ENCODE results near the gene SDF2. TPM values are rescaled to one million over a fixed set of nuclear protein-coding genes. Genes with fewer than 3 reads are reported as not detected.
A peak's percentile ranks its signal among the peaks of the same experiment; 100 is the strongest.
"Not testable (repeated sequence)": the region's sequence is repeated elsewhere in the genome, so short reads cannot be mapped to it uniquely, and the experiment has no call there.

SDF2 gene
- total and polyA plus RNA-seq, 7 donors, result 20.9 to 72.0 (median 27.0) TPM

DNA sequence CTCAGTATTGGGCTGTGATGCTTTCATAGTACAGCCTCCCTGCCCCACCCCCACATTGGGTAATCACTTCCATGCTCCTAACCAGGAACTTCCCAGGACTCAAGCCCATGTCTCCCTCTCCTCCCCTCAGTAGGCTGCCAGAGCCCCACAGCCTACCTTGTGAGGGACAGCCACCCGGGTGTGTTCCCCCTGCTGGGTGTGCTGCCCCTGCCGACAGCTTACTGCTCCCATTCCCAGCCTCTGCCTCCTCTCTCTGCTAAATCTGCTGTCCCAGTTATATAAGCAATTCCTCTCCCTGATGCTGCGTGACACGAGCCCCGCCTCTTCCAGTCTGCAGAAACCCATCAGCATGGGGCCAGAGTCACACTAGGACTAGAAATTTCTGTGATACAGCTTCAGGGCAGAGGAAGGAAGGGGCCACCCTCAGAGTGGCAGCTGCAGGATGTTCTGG lies 47.8 kb downstream of the SDF2 start, which contains the start of gene RSKR:
Gene RSKR (minus strand): TSS at position 255 of the 451 bp plus-strand sequence. CDS start 24 bp downstream, at position 231.
- ATAC-seq (peak in 2 of 4 donors; percentile 20 to 22), DNase-seq (no peak)
- TF ChIP-seq, protein P1, sequence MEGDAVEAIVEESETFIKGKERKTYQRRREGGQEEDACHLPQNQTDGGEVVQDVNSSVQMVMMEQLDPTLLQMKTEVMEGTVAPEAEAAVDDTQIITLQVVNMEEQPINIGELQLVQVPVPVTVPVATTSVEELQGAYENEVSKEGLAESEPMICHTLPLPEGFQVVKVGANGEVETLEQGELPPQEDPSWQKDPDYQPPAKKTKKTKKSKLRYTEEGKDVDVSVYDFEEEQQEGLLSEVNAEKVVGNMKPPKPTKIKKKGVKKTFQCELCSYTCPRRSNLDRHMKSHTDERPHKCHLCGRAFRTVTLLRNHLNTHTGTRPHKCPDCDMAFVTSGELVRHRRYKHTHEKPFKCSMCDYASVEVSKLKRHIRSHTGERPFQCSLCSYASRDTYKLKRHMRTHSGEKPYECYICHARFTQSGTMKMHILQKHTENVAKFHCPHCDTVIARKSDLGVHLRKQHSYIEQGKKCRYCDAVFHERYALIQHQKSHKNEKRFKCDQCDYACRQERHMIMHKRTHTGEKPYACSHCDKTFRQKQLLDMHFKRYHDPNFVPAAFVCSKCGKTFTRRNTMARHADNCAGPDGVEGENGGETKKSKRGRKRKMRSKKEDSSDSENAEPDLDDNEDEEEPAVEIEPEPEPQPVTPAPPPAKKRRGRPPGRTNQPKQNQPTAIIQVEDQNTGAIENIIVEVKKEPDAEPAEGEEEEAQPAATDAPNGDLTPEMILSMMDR (IDR thresholded peaks at IDR 0.05), result no peak
- Histone ChIP-seq H3K27me3 (ENCODE audit: insufficient read depth in 3 of 3, low read length in 2 of 3) (no peaks in the 10 kb centered on the region), H3K36me3 (ENCODE audit: insufficient read depth in 1 of 2, low read depth in 1 of 2) (peaks cover 20 to 98% of the 10 kb centered on the region in 2 donors), H3K4me3 (no peak within 1 kb of the TSS), H3K4me1 (no peaks in the 10 kb centered on the region), H3K9me3 (no peaks in the 10 kb centered on the region), H3K27ac (no peak within 1 kb of the TSS)
- intact Hi-C loops (cut with DNase I), result loop anchor here (2.0 to 5.0 kb wide), 2 partner anchors 117 to 119 kb away; no protein-coding TSS in a partner anchor
- WGBS, 3 donors, result 74 to 78% (median 77%) methylated on average over 5 of the region's 5 CpGs

DNA sequence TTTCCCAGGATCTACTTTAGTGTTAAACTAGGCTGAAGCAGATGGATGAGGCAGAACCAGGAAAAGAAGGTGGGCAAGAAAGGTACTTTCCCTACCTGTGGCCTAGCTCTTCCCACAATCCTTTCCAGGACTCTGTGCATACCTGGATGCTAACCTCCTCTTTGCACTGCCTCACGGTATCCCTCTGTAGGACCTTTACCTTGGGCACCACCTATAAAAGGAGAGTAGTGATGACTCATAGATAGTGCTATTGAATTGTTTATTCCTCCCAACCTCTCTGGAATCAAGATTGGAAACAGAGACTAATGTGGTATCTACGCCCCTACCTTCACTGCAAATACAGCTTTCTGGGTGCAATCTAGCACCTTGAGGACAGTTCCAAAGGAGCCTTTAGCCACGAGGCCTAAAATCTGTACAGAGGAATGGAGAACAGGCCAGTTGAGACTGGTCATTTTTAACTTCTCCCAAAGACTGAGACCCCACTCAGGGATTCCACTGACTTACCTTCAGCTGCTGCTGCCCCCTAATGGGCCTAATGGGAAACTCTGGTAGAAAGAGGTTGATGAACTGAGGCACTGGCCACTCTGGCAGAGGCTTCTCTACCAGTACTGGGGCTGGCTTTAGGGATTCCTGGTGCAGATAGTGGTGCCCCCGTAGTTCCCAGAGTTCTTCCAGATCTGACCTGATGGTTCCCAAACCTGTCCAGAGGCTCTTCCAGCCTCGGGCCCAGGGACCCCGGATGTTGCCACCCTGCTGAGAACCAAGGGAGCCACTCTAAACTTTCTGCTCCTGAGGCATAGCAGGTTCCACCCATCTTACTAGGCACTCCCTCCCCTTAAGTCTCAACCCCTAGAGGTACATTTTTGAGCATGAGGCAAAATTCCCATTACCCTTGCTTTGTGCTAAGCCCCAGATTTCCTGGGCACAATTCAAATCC lies 48.5 kb downstream of the SDF2 start:
- ATAC-seq (peak in 2 of 4 donors; percentile 55 to 57), DNase-seq (no peak)
- no peak overlapping the region for H3K27ac ChIP-seq
- no peaks in the 10 kb centered on the region for H3K9me3 ChIP-seq
- TF ChIP-seq, protein P1 (IDR thresholded peaks at IDR 0.05), result peak; percentile 54
- intact Hi-C loops (cut with DNase I), result loop anchor here (2.0 to 5.0 kb wide), 2 partner anchors 116 to 118 kb away; no protein-coding TSS in a partner anchor
- H3K4me3 ChIP-seq, result no peak overlapping the region
- H3K4me1 ChIP-seq, result no peaks in the 10 kb centered on the region
- H3K36me3 ChIP-seq (ENCODE audit: insufficient read depth in 1 of 2, low read depth in 1 of 2), result peaks cover 20 to 98% of the 10 kb centered on the region in 2 donors
- 78 to 81% (median 81%) methylated on average over 6 of the region's 6 CpGs for WGBS, 3 donors
- H3K27me3 ChIP-seq (ENCODE audit: insufficient read depth in 3 of 3, low read length in 2 of 3), result no peaks in the 10 kb centered on the region

DNA sequence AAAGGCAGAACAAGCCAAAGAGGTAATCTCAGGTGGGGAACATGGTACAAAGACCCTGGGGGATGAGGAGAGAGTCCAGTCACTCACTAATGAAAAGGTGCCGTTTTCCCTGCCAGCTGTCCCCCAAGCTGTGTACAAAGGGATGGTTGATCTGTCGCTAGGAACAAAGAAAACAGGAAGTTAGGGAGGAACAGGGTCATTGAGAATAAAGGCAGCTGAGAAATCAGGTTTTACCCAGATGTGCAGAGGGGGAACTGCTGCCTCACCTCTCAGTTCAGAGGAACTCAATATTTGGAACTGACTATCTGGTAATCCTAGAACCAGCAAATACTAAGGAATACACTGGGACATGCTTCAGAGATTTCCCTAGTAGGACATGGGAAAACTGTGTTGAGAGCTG lies 49.2 kb downstream of the SDF2 start:
- Histone ChIP-seq H3K36me3 (ENCODE audit: insufficient read depth in 1 of 2, low read depth in 1 of 2) (peaks cover 20 to 95% of the 10 kb centered on the region in 2 donors), H3K27me3 (ENCODE audit: insufficient read depth in 3 of 3, low read length in 2 of 3) (no peaks in the 10 kb centered on the region), H3K27ac (no peak overlapping the region), H3K4me1 (no peaks in the 10 kb centered on the region), H3K4me3 (no peak overlapping the region), H3K9me3 (no peaks in the 10 kb centered on the region)
- ATAC-seq (no peak), DNase-seq (no peak)
- TF ChIP-seq, protein P1 (IDR thresholded peaks at IDR 0.05), result no peak
- WGBS, 3 donors, result 56 to 79% (median 69%) methylated on average over 2 of the region's 2 CpGs
- intact Hi-C loops (cut with DNase I), result loop anchor here (2.0 to 5.0 kb wide), 2 partner anchors 115 to 118 kb away; no protein-coding TSS in a partner anchor

DNA sequence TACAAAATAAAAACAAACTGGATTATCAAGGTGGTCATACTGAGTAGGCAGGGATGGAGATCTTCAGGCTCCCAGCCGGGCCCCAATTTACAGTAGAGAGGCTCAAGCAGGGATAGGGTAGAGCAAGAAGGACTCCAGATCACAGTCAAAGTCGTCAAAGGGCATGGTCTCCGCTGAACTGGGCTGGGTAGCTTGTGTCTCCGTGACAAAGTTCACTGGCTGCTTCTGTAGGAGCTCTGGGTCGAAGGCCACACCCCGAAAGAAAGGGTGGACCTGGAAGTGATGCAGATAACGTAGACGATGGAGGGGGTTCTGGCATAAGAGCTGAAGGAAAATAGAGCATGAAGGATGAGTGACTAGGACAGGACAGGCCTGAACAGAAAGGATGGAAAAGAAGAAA lies 51.3 kb downstream of the SDF2 start:
- Histone ChIP-seq H3K27ac (no peak overlapping the region), H3K36me3 (ENCODE audit: insufficient read depth in 1 of 2, low read depth in 1 of 2) (peaks cover 6 to 73% of the 10 kb centered on the region in 2 donors), H3K4me1 (no peaks in the 10 kb centered on the region), H3K9me3 (no peaks in the 10 kb centered on the region), H3K27me3 (ENCODE audit: insufficient read depth in 3 of 3, low read length in 2 of 3) (no peaks in the 10 kb centered on the region), H3K4me3 (no peak overlapping the region)
- ATAC-seq, result no peak
- DNase-seq, result no peak
- intact Hi-C loops (cut with DNase I), result loop anchor here in 1 of 2 donors (5.0 kb wide), 1 partner anchor 113 kb away; no protein-coding TSS in a partner anchor
- TF ChIP-seq, protein P1 (IDR thresholded peaks at IDR 0.05), result no peak
- 87 to 91% (median 87%) methylated on average over 8 of the region's 8 CpGs for WGBS, 3 donors

DNA sequence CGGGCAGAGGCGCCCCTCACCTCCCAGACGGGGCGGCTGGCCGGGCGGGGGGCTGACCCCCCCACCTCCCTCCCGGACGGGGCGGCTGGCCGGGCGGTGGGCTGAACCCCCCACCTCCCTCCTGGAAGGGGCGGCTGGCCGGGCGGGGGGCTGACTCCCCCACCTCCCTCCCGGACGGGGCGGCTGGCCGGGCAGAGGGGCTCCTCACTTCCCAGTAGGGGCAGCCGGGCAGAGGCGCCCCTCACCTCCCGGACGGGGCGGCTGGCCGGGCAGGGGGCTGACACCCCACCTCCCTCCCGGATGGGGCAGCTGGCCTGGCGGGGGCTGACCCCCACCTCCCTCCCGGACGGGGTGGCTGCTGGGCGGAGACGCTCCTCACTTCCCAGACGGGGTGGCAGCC lies 57.7 kb downstream of the SDF2 start:
- not testable (repeated sequence) for H3K4me3 ChIP-seq, H3K27ac ChIP-seq

More for the DNA sequence above, 57.7 kb downstream of the SDF2 start:
- H3K27me3 ChIP-seq (ENCODE audit: insufficient read depth in 3 of 3, low read length in 2 of 3); H3K9me3 ChIP-seq; H3K4me1 ChIP-seq; ATAC-seq; intact Hi-C loops (cut with DNase I); DNase-seq: not testable (repeated sequence)
- WGBS, 3 donors, result 92 to 100% (median 94%) methylated on average over 3 to 31 of the region's 31 CpGs
- H3K36me3 ChIP-seq (ENCODE audit: insufficient read depth in 1 of 2, low read depth in 1 of 2), result peaks cover 0 to 12% of the 10 kb centered on the region in 2 donors
